NB4 (cell line): ENCODE results near the gene CHCHD1.

Source experiments
- MAX ChIP-seq: IDR thresholded peaks from 2 replicates; pipeline ENCODE4 v1.6.1; 2011; ENCODE audit warnings: low read depth, low read length
- TF ChIP-seq, protein P1 (sequence below): IDR thresholded peaks from one replicate; pipeline ENCODE4 v1.5.1; 2012; ENCODE audit warnings: low read depth, low read length

DNA sequence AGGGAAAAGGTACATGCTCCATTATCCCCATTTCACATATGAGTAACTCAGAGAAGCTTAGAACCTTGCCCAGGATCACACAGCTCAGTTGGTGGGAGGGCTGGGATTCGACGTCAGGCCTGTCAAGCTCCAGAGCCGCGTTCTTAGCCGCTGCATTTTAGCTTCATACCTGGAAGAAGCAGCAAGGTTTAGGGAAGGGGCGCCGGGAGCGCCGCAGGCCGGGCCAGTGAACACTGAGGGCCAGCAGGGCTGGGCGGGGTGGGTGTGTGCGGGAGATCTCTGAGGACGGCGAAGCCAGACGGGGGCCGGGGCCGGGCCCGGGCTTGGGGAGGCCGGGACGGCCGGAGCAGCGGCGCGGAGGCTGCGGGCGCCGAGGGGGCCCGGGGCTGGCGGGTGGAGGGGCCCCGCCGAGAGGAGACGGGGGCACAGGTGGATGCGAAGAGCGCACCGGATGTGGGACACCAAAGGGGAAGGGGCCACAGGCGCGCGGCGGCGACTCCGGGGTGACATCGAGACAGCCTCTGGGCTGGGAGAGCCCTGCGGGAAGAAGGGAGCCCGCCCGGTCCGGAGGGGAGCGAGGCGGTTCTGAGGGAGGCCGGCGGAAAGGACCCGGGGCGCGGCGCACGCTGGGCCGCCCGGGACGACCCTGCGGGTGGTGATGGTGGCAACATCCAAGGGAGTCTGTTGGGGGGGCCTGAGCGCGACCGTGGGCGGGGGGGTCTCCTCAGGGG lies 29.1 kb downstream of the CHCHD1 start:
- TF ChIP-seq, protein P1, sequence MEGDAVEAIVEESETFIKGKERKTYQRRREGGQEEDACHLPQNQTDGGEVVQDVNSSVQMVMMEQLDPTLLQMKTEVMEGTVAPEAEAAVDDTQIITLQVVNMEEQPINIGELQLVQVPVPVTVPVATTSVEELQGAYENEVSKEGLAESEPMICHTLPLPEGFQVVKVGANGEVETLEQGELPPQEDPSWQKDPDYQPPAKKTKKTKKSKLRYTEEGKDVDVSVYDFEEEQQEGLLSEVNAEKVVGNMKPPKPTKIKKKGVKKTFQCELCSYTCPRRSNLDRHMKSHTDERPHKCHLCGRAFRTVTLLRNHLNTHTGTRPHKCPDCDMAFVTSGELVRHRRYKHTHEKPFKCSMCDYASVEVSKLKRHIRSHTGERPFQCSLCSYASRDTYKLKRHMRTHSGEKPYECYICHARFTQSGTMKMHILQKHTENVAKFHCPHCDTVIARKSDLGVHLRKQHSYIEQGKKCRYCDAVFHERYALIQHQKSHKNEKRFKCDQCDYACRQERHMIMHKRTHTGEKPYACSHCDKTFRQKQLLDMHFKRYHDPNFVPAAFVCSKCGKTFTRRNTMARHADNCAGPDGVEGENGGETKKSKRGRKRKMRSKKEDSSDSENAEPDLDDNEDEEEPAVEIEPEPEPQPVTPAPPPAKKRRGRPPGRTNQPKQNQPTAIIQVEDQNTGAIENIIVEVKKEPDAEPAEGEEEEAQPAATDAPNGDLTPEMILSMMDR: no peak
- no peak; the same call in 1 of the 2 replicates for TF ChIP-seq MAX
